GM15510 (cell line): ENCODE measurements around the gene RAB3C.

ENCODE experiments used
- POLR2A ChIP-seq: IDR thresholded peaks from 3 replicates; pipeline ENCODE4 v1.6.1; 2011; ENCODE audit warnings: borderline replicate concordance; ENCODE audit not compliant: insufficient read length; ENCODE audit errors: extremely low read depth

RAB3C gene

DNA sequence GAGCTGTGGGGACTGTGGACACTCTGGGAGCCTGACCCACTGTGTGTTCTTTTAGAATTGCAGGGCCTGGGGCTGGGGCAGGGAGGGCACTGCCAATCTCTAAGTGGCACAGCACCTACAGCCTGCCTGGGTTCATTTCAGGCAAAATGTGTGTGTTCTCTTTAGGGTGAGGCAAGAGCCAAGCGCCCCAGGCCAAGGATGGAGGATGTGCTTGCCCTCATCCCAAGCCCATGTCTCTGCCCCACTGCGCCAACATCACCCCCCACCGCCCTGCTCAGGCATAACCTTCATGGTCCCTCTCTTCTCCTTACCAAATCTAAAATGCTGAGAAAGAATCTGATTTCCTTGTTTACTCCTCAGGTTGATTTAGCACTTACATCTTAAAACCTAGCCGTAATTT is 304.4 kb downstream of the RAB3C start:
- no peak for TF ChIP-seq POLR2A

DNA sequence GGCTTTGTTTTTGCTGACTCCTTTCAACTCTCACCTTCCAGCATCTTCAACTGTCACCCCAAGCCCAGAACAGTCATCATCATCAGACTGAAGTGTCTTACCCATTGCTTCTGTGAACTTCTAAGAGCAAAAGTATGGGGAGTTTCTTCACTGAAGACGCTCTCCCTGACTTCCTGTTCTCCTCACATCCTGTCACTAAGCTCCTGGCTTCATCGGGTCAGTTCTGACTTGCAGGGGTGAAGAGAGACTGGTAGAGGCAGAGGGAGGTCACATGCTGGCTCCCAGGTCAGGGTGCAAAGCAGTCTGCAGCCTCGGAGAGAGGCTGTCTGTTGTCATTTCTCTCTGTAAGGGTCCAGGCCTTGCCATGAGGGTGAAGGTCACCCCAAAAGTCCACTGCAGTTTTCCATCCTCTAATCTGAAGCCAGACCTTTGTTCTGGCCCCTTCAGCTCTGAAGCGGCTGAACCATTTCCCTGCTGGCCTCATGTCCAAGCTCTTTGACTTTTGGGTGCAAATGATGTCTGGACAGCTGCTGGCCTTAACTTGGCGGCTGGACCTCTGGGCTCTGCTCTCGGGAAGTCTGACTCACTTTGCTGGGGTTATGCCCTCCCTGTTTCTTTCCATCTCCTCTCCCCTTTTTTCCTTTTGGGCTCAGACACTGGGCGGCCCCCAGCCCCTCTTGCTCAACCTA is 305.0 kb downstream of the RAB3C start:
- TF ChIP-seq POLR2A: no peak

DNA sequence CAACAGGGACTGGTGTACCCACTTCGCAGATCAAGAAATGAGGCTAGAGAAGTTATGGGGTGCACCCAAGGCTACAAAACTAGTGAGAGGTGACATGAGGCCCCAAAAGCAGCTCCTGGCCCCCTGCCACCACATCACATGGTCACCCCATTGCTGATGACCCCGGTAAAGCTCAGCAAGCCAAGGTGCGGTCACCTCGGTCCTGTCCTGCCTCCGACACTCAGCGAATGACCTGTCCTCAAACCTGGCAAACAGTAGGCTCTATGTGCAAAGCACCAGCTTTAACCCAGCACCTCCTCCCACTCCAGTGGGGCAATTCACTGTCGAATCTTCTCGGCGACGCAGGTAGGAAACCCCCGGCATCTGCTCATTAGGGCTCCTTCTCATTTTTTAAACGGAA is 307.4 kb downstream of the RAB3C start:
- no peak for TF ChIP-seq POLR2A

DNA sequence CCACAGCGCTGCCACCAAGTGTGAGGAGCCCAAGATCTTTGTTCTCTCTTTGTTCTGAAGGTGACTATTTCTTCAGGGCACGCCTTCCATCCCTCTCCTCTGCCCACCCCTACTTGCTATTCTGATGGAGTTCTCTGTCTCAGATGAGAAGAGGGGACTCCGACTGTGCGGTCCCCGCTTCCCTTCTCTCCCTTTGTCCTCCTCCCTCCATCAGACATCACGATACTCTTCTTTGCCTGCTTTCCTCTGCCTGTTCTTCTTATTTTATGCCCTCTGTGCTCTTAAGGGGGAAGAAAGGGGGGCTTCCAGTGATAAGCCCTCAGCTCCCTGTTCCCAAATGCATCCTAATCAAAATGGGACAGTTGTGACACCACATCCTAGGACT is 307.8 kb downstream of the RAB3C start:
- no peak for TF ChIP-seq POLR2A

DNA sequence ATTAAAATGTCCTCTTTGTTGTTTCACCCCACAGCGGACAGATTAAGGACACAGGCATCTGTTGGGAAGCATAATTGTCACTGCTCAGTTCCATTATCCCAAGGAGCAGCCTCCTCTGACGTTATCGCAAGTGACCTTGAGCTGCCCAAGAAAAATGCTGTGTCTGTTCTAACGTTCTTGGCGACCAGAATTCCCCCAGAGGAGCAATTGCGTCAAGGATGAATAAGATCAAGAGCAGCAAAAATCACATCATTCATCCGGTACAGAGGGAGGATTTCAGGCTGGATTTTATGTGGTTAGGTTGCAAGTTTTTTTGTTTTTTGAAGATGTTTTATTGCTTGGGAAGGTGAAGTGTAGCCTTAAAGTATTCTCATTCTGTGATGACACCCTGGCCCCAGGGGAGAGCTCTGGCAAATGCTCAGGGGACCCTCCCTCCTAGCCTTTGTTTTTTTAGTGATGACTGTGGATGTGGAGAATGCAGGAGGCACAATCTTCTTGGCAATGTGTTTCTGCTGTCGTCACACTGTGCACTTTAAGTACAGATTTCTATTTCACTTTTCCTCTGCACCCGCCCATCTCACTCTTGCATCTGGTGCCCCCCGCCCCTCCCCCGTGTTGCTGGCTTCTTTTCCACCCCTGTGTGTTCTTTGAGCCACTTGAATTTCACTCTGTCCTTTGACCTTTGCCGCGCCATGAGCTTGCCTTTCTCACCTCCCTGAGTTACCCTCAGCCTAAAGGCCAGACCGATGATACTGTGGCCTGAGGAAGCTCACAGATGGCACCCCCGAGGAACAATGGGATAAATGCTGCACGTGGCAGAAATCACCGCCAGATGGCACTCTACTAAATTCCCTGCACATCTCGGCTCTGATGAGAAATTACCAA is 308.5 kb downstream of the RAB3C start:
- TF ChIP-seq POLR2A: no peak

DNA sequence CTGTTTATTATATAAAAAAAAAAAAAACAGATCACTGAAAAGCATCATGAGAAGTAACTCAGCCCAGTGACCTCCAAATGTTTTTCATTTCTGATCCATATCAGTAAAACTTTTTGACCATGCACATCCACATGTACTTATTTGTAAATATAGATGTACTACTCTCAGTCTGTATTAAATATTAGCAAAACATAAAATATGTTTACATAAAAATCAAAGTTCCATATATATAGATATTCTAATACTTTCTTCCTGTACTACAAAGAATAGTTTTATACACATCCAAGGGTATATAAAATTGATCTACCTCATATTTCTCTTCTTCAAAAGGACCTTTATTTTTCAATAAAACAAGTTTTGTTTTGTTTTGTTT is 309.1 kb downstream of the RAB3C start:
- no peak for TF ChIP-seq POLR2A

DNA sequence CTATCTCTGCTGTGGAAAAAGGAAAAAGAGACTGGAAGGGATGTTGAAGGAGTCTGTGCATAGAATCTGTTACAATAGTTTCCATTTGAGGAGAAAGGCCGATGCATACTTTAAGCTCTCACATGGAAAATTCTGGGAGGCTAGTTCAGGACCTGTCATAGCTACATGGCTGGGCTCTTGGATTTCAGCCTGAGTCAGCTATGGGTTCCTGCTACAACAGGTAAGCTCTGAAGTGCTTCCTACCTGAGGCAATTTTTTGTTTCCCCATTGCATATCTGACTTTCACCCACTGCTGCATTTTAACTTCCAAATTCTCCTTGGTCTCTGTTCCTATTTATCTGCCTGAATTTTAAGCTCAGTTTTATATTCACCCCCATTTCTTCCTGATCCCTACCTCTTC is 310.7 kb downstream of the RAB3C start:
- TF ChIP-seq POLR2A: no peak

DNA sequence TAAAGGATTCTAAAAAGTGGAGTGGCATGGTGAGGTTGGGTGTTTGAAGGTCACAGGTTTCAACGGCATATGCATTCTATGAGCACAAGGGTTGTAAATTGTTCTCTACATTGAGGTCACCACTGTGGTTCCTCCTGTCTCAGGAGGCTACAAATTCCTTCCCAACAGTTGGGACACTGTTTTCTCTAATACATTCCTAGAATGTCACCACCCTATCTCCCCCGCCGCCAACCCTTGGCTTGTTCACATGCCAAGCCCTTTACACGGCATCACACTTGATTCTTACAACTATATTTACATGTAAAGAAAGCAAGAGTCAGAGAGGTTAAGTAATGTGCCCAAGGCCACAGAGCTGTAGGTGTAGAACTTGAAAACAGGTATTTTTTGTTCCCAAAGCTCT is 315.1 kb downstream of the RAB3C start:
- no peak for TF ChIP-seq POLR2A

DNA sequence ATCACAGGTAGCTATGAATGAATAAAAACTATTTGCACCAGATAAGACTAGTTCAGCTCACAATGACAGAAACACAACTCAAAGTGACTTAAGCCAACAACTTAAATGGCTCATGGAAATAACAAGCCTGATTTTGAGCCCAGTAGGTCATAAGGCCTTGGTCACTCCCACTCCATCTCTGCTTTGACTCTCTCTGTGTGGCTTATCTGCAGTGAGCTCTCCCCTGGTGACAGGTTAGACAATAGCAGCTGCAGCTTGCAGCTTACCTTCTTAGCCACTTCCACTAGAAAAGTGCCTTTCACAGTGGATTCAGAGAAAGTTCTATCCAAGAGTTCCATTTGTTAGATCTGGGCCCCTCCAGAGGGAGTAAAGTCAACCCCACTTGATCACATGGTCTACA is 315.7 kb downstream of the RAB3C start:
- TF ChIP-seq POLR2A: no peak

DNA sequence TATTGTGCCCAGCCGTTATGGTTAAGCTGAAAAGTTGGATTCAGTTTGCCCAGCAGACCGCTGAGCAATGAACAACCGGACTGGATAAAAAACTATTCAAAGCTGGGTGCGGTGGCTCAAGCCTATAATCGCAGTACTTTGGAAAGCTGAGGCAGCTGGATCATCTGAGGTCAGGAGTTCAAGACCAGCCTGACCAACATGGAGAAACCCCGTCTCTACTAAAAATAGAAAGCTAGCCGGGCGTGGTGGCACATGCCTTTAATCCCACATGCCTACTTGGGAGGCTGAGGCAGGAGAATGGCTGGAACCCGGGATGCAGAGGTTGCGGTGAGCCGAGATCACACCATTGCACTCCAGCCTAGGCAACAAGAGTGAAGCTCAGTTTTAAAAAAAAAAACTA is 318.4 kb downstream of the RAB3C start:
- TF ChIP-seq POLR2A: no peak

DNA sequence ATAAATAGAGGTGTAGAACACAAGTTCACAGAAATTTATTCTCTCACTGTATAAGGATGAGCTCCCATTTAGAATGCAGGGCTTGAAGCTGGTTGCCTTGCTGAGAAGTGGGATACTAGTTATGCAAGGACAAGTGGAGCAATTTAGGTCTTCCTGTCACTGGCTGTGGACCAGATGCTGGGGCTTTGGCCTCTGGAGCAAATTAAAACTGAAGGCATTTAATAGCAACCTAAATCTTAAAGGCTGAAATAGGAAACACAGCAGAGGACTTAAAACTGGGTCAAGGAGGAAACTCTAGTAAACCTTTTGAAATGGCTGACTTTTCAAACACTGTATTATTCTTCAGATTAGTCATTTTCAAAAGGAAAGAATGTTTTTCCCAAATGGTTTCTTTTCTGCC is 319.4 kb downstream of the RAB3C start:
- no peak for TF ChIP-seq POLR2A

DNA sequence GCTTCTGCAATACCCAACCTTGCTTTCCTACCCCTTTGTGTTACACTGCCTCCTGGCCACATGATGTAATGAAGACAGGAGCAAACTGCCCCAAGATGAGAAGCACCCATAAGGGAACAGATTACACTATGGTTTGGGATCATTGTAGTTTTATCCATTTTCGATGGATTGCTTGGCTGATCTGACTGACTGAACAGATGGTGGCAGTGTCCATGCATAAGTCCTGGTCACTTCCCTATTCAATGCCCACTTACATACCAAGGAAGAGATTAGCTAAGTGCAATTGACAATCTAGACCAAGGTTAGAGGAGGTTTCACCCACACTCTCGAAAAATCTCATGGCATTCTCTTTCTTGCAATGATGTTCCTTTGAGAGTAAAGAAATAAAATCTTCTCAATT is 319.9 kb downstream of the RAB3C start:
- no peak for TF ChIP-seq POLR2A

DNA sequence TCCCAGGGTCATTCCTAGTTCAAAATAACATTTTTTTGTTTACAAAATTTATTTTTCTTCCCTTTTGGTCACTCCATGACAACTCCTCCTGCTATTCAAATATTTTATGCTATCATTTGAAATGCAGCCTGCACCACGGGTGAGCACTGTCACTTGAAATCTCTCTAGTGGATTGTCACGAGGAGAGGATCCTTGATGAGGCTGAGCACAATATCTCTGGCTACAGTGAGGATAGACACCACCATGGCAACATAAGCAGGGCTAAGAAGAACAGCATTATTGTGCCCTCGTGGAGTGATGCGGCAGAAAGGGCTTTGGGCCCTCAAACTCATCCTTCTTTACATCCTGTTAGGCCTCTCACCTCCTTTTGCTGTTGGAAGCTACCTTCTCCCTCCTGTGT is 321.9 kb downstream of the RAB3C start:
- TF ChIP-seq POLR2A: no peak

DNA sequence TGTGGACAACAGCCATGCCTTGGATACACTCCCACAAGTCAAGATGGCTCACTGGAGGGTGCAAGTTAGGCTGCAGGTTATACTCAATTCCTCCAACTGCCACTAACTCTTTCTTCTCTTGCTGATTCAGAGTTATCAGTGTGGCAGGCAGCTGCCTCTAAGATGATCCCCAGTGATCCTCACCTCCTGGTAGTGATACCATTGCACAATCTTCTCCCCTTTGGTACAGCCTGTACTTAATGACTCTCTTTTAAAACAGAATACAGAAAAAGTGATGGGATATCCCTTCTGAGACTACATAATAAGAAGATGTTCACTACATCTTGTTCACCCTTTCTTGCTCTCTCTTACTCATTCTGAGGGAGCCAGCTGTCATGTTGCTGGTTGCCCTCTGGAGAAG is 323.1 kb downstream of the RAB3C start:
- no peak for TF ChIP-seq POLR2A
